Measurements from ENCODE around the gene MYL12A. TPM values are rescaled to one million over a fixed set of nuclear protein-coding genes. Genes with fewer than 3 reads are reported as not detected.

The MYL12A gene
- total RNA-seq, 1 experiment from 2014 or later, result 230 TPM

GRCh38 chr18:3261373-3262233 is 14.0 kb downstream of the MYL12A start, which contains the start of gene MYL12B (continued):
- TF ChIP-seq, protein P1, sequence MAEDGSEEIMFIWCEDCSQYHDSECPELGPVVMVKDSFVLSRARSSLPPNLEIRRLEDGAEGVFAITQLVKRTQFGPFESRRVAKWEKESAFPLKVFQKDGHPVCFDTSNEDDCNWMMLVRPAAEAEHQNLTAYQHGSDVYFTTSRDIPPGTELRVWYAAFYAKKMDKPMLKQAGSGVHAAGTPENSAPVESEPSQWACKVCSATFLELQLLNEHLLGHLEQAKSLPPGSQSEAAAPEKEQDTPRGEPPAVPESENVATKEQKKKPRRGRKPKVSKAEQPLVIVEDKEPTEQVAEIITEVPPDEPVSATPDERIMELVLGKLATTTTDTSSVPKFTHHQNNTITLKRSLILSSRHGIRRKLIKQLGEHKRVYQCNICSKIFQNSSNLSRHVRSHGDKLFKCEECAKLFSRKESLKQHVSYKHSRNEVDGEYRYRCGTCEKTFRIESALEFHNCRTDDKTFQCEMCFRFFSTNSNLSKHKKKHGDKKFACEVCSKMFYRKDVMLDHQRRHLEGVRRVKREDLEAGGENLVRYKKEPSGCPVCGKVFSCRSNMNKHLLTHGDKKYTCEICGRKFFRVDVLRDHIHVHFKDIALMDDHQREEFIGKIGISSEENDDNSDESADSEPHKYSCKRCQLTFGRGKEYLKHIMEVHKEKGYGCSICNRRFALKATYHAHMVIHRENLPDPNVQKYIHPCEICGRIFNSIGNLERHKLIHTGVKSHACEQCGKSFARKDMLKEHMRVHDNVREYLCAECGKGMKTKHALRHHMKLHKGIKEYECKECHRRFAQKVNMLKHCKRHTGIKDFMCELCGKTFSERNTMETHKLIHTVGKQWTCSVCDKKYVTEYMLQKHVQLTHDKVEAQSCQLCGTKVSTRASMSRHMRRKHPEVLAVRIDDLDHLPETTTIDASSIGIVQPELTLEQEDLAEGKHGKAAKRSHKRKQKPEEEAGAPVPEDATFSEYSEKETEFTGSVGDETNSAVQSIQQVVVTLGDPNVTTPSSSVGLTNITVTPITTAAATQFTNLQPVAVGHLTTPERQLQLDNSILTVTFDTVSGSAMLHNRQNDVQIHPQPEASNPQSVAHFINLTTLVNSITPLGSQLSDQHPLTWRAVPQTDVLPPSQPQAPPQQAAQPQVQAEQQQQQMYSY (CRISPR knock-in tag; IDR thresholded peaks at IDR 0.05), result no peak
- no peak for TF ChIP-seq ZSCAN18 (CRISPR knock-in tag; IDR thresholded peaks at IDR 0.05)
- TF ChIP-seq MXD4 (CRISPR knock-in tag; IDR thresholded peaks at IDR 0.05; ENCODE audit: borderline replicate concordance), result no peak
- TF ChIP-seq ZNF671 (CRISPR knock-in tag; IDR thresholded peaks at IDR 0.05), result no peak
- TF ChIP-seq ZNF416 (CRISPR knock-in tag; IDR thresholded peaks at IDR 0.05), result peak; percentile 83
- no peak for TF ChIP-seq NR1H2 (CRISPR knock-in tag; IDR thresholded peaks at IDR 0.05)

GRCh38 chr18:3262234-3263131 is 14.9 kb downstream of the MYL12A start:
- no peak for DNase-seq (ENCODE audit: low spot score)
- POLR2A ChIA-PET, result interaction anchor here (1.5 kb wide), 2 partner anchors 14 to 341 kb away, joined by 4 to 5 read pairs; no protein-coding TSS in a partner anchor
- peaks cover 38% of the 10 kb centered on the region for H3K4me1 Mint-ChIP-seq
- TF ChIP-seq GRHL2 (CRISPR knock-in tag; IDR thresholded peaks at IDR 0.05; ENCODE audit: insufficient replicate concordance, severe bottlenecking), result no peak
- no peak for TF ChIP-seq RELA (CRISPR knock-in tag; IDR thresholded peaks at IDR 0.05; ENCODE audit: borderline replicate concordance)
- TF ChIP-seq CTCF (IDR thresholded peaks at IDR 0.05), result no peak
- no peak for TF ChIP-seq NFE2L1 (CRISPR knock-in tag; IDR thresholded peaks at IDR 0.05)
- 0 out of 2 replicates have a peak, but pooled peaks have one; percentile 13 for TF ChIP-seq TEAD1 (CRISPR knock-in tag; IDR thresholded peaks at IDR 0.05)
- TF ChIP-seq MYBL2 (CRISPR knock-in tag; IDR thresholded peaks at IDR 0.05), result no peak
- TF ChIP-seq ZNF416 (CRISPR knock-in tag; IDR thresholded peaks at IDR 0.05), result no peak
- no peak for TF ChIP-seq PRRX2 (CRISPR knock-in tag; IDR thresholded peaks at IDR 0.05)
- TF ChIP-seq ZNF281 (CRISPR knock-in tag; IDR thresholded peaks at IDR 0.05), result no peak
- TF ChIP-seq, protein P2, sequence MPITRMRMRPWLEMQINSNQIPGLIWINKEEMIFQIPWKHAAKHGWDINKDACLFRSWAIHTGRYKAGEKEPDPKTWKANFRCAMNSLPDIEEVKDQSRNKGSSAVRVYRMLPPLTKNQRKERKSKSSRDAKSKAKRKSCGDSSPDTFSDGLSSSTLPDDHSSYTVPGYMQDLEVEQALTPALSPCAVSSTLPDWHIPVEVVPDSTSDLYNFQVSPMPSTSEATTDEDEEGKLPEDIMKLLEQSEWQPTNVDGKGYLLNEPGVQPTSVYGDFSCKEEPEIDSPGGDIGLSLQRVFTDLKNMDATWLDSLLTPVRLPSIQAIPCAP (CRISPR knock-in tag; IDR thresholded peaks at IDR 0.05), result no peak
- peak; percentile 91 for TF ChIP-seq KAT7 (CRISPR knock-in tag; IDR thresholded peaks at IDR 0.05; ENCODE audit: borderline replicate concordance)
- TF ChIP-seq CREM (CRISPR knock-in tag; IDR thresholded peaks at IDR 0.05), result no peak; the same call in 1 of the 2 replicates
- TF ChIP-seq, protein P3, sequence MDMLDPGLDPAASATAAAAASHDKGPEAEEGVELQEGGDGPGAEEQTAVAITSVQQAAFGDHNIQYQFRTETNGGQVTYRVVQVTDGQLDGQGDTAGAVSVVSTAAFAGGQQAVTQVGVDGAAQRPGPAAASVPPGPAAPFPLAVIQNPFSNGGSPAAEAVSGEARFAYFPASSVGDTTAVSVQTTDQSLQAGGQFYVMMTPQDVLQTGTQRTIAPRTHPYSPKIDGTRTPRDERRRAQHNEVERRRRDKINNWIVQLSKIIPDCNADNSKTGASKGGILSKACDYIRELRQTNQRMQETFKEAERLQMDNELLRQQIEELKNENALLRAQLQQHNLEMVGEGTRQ (CRISPR knock-in tag; IDR thresholded peaks at IDR 0.05), result no peak
- TF ChIP-seq NR2C2 (CRISPR knock-in tag; IDR thresholded peaks at IDR 0.05), result no peak
- TF ChIP-seq NR1H2 (CRISPR knock-in tag; IDR thresholded peaks at IDR 0.05), result no peak

More at GRCh38 chr18:3262234-3263131, 14.9 kb downstream of the MYL12A start:
- H3K36me3 Mint-ChIP-seq, result peaks cover 5% of the 10 kb centered on the region
- peak; percentile 3; the same call in 1 of the 2 replicates for ATAC-seq
- CTCF ChIA-PET, result no interaction called here
- H3K9me3 Mint-ChIP-seq, result no peaks in the 10 kb centered on the region
- H3K27me3 Mint-ChIP-seq (ENCODE audit: low read depth), result no peaks in the 10 kb centered on the region
- peak overlapping the region; percentile 86 for H3K4me3 Mint-ChIP-seq
- peak overlapping the region; percentile 63 for H3K27ac Mint-ChIP-seq
